Fibroblast of the aortic adventitia (primary cell): ENCODE measurements around the gene KRT14. TPM values are rescaled to one million over a fixed set of nuclear protein-coding genes. Genes with fewer than 3 reads are reported as not detected.

Experiments
- DNase-seq: peaks from one replicate; pipeline ENCODE4 v3.0.0-alpha.2; 2010; ENCODE audit warnings: low read depth
- H3K4me3 ChIP-seq: 2 replicates; pipeline ENCODE4 v1.5.1; 2011; ENCODE audit warnings: low read depth, mild to moderate bottlenecking, control low read depth, low read length, moderate library complexity
- CTCF ChIP-seq: IDR thresholded peaks from 2 replicates; pipeline ENCODE4 v1.5.1; 2011; ENCODE audit warnings: mild to moderate bottlenecking, low read length, control low read depth, inconsistent platforms; ENCODE audit not compliant: insufficient read depth
- total RNA-seq: library from RNA; depleted of rRNA; stranded (reverse); fragments of >200 nt; gene quantifications from 2 replicates; pipeline ENCODE4 v1.2.3, GENCODE V29; 2012; ENCODE audit warnings: low replicate concordance

Gene KRT14
- total RNA-seq, 1 donor: 1.3 TPM

GRCh38 chr17:41532947-41533570 is 53.6 kb downstream of the KRT14 start:
- no peak for TF ChIP-seq CTCF
- no peak for DNase-seq
- H3K4me3 ChIP-seq: no peak overlapping the region

Other genes starting within 250 kb of the KRT14 start
- not detected in 2 replicates for gene KRT33A, start 236.1 kb downstream of the KRT14 start, total RNA-seq
- not detected in 2 replicates for gene KRT33B, start 217.1 kb downstream of the KRT14 start, total RNA-seq
- gene KRT34, start 204.6 kb downstream of the KRT14 start, total RNA-seq: 0.45 TPM in 1 of 2 replicates, not detected in the other
- gene KRT31, start 189.3 kb downstream of the KRT14 start, total RNA-seq: 0.09 TPM in 1 of 2 replicates, not detected in the other
- not detected in 2 replicates for gene KRT37, start 162.3 kb downstream of the KRT14 start, total RNA-seq
- gene KRT38, start 145.9 kb downstream of the KRT14 start, total RNA-seq: not detected in 2 replicates
- 0.09 TPM in 1 of 2 replicates, not detected in the other for gene KRT32, start 119.5 kb downstream of the KRT14 start, total RNA-seq
- not detected in 2 replicates for gene KRT35, start 105.7 kb downstream of the KRT14 start, total RNA-seq
- not detected in 2 replicates for gene KRT36, start 97.0 kb downstream of the KRT14 start, total RNA-seq
- gene KRT13, start 81.3 kb downstream of the KRT14 start, total RNA-seq: not detected in 2 replicates
- gene KRT15, start 68.0 kb downstream of the KRT14 start, total RNA-seq: 0.63 TPM in 1 of 2 replicates, not detected in the other
- 50.7 and 78.5 TPM in 2 replicates for gene KRT19, start 58.6 kb downstream of the KRT14 start, total RNA-seq
- not detected in 2 replicates for gene KRT9, start 14.8 kb downstream of the KRT14 start, total RNA-seq
- 0.98 and 2.0 TPM in 2 replicates for gene KRT16, start 25.9 kb upstream of the KRT14 start, total RNA-seq
- gene KRT17, start 37.7 kb upstream of the KRT14 start, total RNA-seq: 0.57 TPM in 1 of 2 replicates, not detected in the other
- gene EIF1, start 102.0 kb upstream of the KRT14 start, total RNA-seq: 99.7 and 102 TPM in 2 replicates
- not detected in 2 replicates for gene GAST, start 125.4 kb upstream of the KRT14 start, total RNA-seq
- gene HAP1, start 147.7 kb upstream of the KRT14 start, total RNA-seq: under 0.01 TPM in 1 of 2 replicates, not detected in the other
- 4.7 and 8.9 TPM in 2 replicates for gene JUP, start 199.8 kb upstream of the KRT14 start, total RNA-seq
- gene P3H4, start 225.1 kb upstream of the KRT14 start, total RNA-seq: 30.2 and 35.5 TPM in 2 replicates
- gene FKBP10, start 226.1 kb upstream of the KRT14 start, total RNA-seq: 187 and 270 TPM in 2 replicates
- gene NT5C3B, start 249.3 kb upstream of the KRT14 start, total RNA-seq: 38.5 and 93.2 TPM in 2 replicates